Measurements from ENCODE around the gene TLE1. TPM values are rescaled to one million over a fixed set of nuclear protein-coding genes. Genes with fewer than 3 reads are reported as not detected.

The TLE1 gene
- total and polyA plus RNA-seq, 12 donors: 33.3 to 76.9 (median 49.8) TPM

DNA sequence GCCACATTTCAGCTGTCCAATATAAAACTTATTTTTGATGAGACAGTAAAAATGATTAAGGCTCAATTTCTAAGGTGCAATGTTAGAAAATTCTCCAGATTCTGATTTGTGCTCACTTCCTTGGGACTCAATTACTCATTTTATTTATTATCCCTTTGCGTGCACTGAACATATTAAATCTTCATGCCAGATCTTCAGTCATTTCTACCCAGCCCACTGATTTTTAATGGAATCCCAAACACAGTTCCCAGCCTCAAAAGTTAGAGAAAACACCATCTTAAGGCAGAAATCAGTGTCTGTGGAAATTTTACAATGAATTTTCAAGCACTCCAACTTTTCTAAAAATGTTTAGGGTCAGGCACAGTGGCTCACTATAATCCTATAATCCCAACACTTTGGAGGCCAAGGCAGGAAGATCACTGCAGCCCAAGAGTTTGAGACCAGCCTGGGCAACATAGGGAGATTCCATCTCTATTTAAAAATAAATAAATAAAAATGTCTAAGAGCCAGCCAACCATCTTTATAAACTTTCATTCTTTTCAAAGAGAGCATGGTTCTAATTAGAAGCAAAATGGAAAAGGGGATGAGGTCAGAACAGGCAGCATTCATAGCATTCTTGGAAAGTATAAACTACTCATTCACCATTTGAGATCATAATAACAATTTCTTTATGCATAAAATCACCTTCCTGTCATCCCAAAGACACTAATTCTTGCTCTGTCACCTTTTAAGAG, 53.7 kb downstream of the TLE1 start:
- no peak for TF ChIP-seq POLR2A (IDR thresholded peaks at IDR 0.05)
- TF ChIP-seq, protein P1, sequence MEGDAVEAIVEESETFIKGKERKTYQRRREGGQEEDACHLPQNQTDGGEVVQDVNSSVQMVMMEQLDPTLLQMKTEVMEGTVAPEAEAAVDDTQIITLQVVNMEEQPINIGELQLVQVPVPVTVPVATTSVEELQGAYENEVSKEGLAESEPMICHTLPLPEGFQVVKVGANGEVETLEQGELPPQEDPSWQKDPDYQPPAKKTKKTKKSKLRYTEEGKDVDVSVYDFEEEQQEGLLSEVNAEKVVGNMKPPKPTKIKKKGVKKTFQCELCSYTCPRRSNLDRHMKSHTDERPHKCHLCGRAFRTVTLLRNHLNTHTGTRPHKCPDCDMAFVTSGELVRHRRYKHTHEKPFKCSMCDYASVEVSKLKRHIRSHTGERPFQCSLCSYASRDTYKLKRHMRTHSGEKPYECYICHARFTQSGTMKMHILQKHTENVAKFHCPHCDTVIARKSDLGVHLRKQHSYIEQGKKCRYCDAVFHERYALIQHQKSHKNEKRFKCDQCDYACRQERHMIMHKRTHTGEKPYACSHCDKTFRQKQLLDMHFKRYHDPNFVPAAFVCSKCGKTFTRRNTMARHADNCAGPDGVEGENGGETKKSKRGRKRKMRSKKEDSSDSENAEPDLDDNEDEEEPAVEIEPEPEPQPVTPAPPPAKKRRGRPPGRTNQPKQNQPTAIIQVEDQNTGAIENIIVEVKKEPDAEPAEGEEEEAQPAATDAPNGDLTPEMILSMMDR (IDR thresholded peaks at IDR 0.05): no peak
- Histone ChIP-seq H3K27me3 (no peaks in the 10 kb centered on the region), H3K27ac (no peak overlapping the region), H3K4me3 (no peak overlapping the region), H3K9me3 (replicated peaks in 1 of 3) (no peaks in the 10 kb centered on the region), H3K4me1 (replicated peaks in 1 of 2) (peaks cover 0 to 16% of the 10 kb centered on the region in 2 donors), H3K36me3 (replicated peaks in 1 of 2) (no peaks in the 10 kb centered on the region)
- intact Hi-C loops (cut with DNase I): no loop called here
- 70 to 80% (median 74%) methylated on average over 1 of the region's 1 CpG for whole genome bisulfite sequencing, 4 donors
- no peak for DNase-seq

- Histone ChIP-seq H3K27me3 (no peaks in the 10 kb centered on the region), H3K9me3 (replicated peaks in 1 of 3) (no peaks in the 10 kb centered on the region), H3K4me1 (replicated peaks in 1 of 2) (peaks cover 0 to 11% of the 10 kb centered on the region in 2 donors), H3K27ac (peak overlapping the region in 1 of 5 donors; percentile 18), H3K4me3 (no peak overlapping the region), H3K36me3 (replicated peaks in 1 of 2) (no peaks in the 10 kb centered on the region)
- no peak for TF ChIP-seq POLR2A (IDR thresholded peaks at IDR 0.05)
- TF ChIP-seq, protein P1 (IDR thresholded peaks at IDR 0.05): no peak
- intact Hi-C loops (cut with DNase I): no loop called here
- no peak for DNase-seq
- 70 to 86% (median 77%) methylated on average over 5 of the region's 5 CpGs for WGBS, 4 donors
These were observed 54.3 kb downstream of the TLE1 start for GRCh38 chr9:81634915-81635516.

- Histone ChIP-seq H3K27me3 (no peaks in the 10 kb centered on the region), H3K9me3 (replicated peaks in 1 of 3) (no peaks in the 10 kb centered on the region), H3K4me1 (replicated peaks in 1 of 2) (peaks cover 0 to 9% of the 10 kb centered on the region in 2 donors), H3K36me3 (replicated peaks in 1 of 2) (no peaks in the 10 kb centered on the region), H3K4me3 (no peak overlapping the region), H3K27ac (peak overlapping the region in 1 of 5 donors; percentile 18)
- TF ChIP-seq, protein P1 (IDR thresholded peaks at IDR 0.05): no peak
- WGBS, 4 donors: 75 to 86% (median 83%) methylated on average over 18 of the region's 18 CpGs
- DNase-seq: peak in 1 of 7 donors; percentile 67
- intact Hi-C loops (cut with DNase I): no loop called here
These were observed 55.1 kb downstream of the TLE1 start for GRCh38 chr9:81633952-81634854.

- Histone ChIP-seq H3K27ac (no peak overlapping the region), H3K27me3 (no peaks in the 10 kb centered on the region), H3K36me3 (replicated peaks in 1 of 2) (no peaks in the 10 kb centered on the region), H3K4me3 (no peak overlapping the region), H3K9me3 (replicated peaks in 1 of 3) (no peaks in the 10 kb centered on the region), H3K4me1 (replicated peaks in 1 of 2) (peaks cover 0 to 12% of the 10 kb centered on the region in 2 donors)
- TF ChIP-seq, protein P1 (IDR thresholded peaks at IDR 0.05): no peak
- TF ChIP-seq POLR2A (IDR thresholded peaks at IDR 0.05): no peak
- 92 to 97% (median 92%) methylated on average over 1 of the region's 1 CpG for WGBS, 4 donors
- intact Hi-C loops (cut with DNase I): no loop called here
- DNase-seq: no peak
These were observed 56.7 kb downstream of the TLE1 start for GRCh38 chr9:81632599-81632998.

Measured in adrenal gland (tissue), 12 donors.